OCI-M1 (cell line): Measurements from ENCODE around the gene RALA.
"Not testable (repeated sequence)": the region's sequence is repeated elsewhere in the genome, so short reads cannot be mapped to it uniquely, and the experiment has no call there.

Experiments
- DNase-seq: peaks from one replicate; lab custom pipeline; 2025; lab: John Stamatoyannopoulos, UW

The RALA gene

GRCh38 chr7:39683216-39683845 lies 60.0 kb downstream of the RALA start:
- DNase-seq = no peak

GRCh38 chr7:39686261-39686924 lies 63.0 kb downstream of the RALA start:
- DNase-seq = no peak

- DNase-seq = no peak
Measured at GRCh38 chr7:39688611-39689480, 65.5 kb downstream of the RALA start.

GRCh38 chr7:39691821-39692220 lies 68.4 kb downstream of the RALA start:
- no peak for DNase-seq

GRCh38 chr7:39693086-39693485 lies 69.7 kb downstream of the RALA start:
- DNase-seq = not testable (repeated sequence)

- no peak for DNase-seq
Measured at GRCh38 chr7:39693812-39694211, 70.4 kb downstream of the RALA start.

GRCh38 chr7:39695852-39696586 lies 72.6 kb downstream of the RALA start:
- no peak for DNase-seq

- DNase-seq = no peak
Measured at GRCh38 chr7:39696631-39697030, 73.3 kb downstream of the RALA start.

GRCh38 chr7:39697483-39697882 lies 74.1 kb downstream of the RALA start:
- DNase-seq = no peak

GRCh38 chr7:39700165-39700564 lies 76.8 kb downstream of the RALA start:
- no peak for DNase-seq

GRCh38 chr7:39700932-39701331 lies 77.6 kb downstream of the RALA start:
- DNase-seq = no peak

- DNase-seq = no peak
Measured at GRCh38 chr7:39702133-39702532, 78.8 kb downstream of the RALA start.

GRCh38 chr7:39703144-39703543 lies 79.8 kb downstream of the RALA start:
- DNase-seq = no peak

GRCh38 chr7:39709029-39709428 lies 85.7 kb downstream of the RALA start:
- no peak for DNase-seq

GRCh38 chr7:39709768-39710311 lies 86.5 kb downstream of the RALA start:
- DNase-seq = no peak

GRCh38 chr7:39712751-39713150 lies 89.4 kb downstream of the RALA start:
- DNase-seq = no peak

- no peak for DNase-seq
Measured at GRCh38 chr7:39714447-39715091, 91.2 kb downstream of the RALA start.

- no peak for DNase-seq
Measured at GRCh38 chr7:39720586-39720985, 97.2 kb downstream of the RALA start.

GRCh38 chr7:39721345-39721744 lies 98.0 kb downstream of the RALA start:
- no peak for DNase-seq

- DNase-seq = no peak
Measured at GRCh38 chr7:39721919-39722597, 98.7 kb downstream of the RALA start.
